ENCODE data around the gene IDH2. TPM values are rescaled to one million over a fixed set of nuclear protein-coding genes. Genes with fewer than 3 reads are reported as not detected.
"Not testable (repeated sequence)": the region's sequence is repeated elsewhere in the genome, so short reads cannot be mapped to it uniquely, and the experiment has no call there.

Gene IDH2
- total RNA-seq, 1 donor from 2014 or later, result 321 TPM

- no peak for DNase-seq
Observed at GRCh38 chr15:90083954-90084607, 18.2 kb downstream of the IDH2 start.

DNA sequence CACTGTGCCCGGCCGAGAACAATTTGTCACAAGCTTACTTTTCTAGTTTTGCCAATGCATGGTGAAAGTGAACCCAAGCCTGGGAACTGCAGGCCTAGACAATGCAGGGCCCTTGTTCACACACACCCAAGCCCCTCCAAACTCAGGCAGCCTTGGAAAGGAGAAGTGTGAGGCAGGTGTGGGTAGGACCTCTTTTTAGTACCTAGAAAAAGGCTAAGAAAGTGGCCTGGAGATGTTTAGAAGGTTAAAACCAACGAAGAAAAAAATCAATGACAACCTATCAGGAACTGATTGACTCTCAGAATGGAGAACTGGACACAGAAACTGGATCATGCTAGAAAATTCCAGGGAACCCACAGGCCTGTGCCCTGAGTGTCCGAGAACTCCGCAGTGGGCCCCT, 18.8 kb downstream of the IDH2 start:
- DNase-seq, result no peak

DNA sequence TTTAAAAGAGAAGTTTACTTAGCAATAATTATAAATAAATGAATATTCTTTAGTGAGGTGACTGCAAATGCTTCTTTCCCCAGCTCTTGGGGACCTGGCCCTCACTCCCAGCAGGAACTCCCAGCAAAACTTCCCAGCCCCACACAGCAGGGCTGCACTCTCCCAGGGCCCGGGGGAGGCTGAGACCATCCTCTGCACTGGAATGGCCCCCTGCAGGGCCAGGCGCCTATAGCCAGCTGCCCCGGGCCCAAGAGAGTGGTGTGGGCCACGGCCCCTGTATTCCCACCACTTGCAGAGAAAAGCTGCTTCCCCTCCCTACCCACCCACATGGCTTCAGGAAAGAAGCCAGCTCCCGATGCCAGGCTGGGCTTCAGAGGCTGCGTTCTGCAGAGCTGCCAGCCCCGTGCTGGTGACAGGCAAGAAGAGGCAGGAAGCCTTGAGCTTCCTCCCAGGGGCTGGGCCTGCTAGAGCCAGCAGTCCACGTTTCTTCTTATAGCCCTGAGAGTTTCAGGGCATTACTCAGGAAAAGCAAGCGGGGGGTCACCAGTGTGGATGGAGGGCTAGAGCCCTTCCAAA, 20.0 kb downstream of the IDH2 start:
- DNase-seq, result no peak

DNA sequence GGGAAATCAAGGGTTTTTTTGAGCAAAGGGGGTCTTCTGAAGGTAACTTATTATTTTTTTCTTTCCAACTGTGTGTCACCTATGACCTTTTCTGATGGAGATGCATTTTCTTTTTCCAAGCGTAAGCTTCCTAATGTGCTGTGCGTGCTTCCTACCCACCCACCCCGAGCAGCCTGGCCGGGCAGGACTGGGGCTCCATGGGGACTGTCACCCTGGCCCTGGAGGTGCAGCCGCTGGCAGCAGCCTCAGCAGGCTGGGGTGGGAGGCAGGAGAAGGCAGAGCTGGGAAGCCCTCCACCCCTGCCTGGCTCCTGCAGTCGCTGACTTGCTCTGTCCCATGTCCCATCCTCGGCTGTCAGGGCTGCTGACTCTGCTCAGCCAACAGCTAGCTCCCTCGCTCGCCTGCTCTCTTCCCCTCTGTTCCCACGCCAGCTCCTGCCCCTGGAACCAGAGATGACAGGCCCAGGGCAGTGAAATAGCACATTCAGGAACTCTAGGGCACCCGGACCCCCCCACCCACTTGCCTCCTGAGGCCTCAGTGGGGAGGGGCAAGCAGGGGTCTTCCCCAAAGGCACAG, 21.4 kb downstream of the IDH2 start:
- DNase-seq, result no peak

DNA sequence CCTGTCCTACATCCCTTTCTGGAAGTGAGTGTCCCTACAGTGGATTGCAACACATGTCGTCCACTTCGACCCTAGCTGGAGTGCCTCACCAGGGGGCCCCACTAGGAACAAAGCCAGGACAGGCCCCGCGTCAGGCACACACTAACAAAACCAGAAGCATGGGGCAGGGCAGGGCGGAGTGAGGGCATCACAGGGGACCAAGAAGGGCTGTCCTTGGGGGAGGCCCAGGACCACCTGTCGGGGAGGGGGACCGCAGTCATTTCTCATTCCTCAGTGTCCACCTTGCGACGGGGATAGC, 21.9 kb downstream of the IDH2 start:
- no peak for DNase-seq

DNA sequence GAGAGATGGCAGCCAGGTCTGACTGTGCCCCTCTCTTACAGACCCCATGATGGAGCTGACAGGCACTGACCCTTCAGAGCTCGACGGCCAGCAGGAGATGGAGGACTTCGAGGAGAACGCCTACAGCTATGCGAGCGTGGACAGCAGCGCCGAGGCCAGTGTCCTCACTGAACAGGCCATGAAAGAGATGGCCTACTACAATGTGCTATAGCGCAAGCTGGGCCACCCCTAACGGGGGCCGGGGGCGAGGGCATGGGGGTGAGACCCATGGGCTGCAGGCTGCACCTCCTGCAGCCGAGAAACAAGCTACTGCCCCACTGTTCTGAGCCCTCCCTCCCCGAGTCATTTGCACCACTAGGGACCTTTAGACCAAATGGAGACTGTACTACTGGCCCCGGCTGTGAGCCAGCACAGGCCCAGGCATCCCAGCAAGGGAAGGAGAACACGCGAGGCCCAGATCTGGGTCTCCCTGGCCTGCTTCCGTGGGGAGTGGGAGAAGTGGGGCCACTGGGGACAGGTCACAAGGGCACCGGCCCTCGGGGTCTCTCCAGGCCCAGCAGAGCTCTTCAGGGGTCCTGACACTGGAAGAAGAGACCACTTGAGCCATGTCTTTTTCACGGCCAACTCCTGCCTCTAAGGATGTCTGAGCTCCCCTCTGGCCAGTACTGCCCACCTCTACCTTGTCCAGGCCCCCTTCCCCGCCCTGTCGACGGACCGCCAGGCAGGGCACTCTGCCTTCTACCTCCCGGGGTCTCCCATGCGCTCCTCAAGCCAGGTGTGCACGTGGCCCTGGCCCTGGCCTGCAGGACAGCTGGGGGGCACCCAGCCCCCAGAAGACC, 22.4 kb downstream of the IDH2 start:
- no peak for DNase-seq

GRCh38 chr15:90078965-90079364, 23.3 kb downstream of the IDH2 start:
- DNase-seq, result no peak

DNA sequence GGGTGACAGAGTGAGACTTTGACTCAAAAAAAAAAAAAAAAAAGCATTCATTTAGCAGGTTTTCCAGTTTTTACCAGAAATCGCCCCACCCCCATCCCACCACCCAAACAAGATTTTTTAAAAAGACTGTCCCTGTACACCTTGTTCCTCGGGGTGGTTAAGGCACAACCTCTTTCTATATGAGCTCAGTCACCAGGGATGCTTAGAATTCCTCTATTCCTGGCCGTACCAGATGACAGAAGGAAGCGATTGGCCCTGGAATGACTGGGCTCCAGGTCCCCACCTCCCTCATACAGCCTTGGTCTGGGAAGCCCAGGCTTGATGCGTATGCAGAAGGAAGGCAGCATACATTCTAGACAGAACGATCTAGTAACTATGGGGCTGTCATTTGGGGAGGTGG, 25.6 kb downstream of the IDH2 start:
- DNase-seq, result no peak

GRCh38 chr15:90075420-90076289, 26.6 kb downstream of the IDH2 start:
- DNase-seq, result peak; percentile 67

DNA sequence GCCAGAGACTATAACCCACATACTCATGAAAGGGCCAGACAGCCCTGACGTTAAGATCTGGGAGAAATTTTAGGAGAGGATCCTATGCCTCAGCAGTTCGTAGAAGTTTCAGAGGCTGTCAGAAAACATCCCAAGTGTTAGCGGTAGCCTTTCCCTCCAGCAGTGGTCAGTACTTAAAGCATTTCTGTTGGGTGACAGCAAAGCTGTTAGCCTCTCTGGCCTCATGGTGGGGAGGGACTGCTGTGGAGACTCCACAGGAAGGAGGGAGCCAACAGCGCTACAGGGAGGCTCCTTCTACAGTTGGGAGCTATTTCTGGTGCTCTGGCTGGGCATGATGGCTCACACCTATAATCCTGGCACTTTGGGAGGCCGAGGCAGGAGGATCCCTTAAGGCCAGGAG, 27.4 kb downstream of the IDH2 start:
- DNase-seq, result no peak

DNA sequence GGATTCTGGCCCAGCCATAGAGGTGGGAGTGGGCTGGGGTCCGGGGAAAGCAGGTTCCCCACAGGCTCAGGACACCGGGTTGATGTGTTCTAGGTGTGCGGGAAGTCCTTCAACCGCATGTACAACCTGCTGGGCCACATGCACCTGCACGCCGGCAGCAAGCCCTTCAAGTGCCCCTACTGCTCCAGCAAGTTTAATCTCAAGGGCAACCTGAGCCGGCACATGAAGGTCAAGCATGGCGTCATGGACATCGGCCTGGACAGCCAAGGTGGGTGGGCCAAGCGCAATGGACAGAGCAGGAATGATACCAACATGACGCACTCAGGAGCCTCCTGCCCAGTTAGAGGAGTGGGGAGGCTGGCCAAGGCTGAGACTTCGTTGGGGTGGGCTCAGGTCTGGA, 28.2 kb downstream of the IDH2 start:
- no peak for DNase-seq

GRCh38 chr15:90072978-90073640, 29.2 kb downstream of the IDH2 start:
- no peak for DNase-seq

DNA sequence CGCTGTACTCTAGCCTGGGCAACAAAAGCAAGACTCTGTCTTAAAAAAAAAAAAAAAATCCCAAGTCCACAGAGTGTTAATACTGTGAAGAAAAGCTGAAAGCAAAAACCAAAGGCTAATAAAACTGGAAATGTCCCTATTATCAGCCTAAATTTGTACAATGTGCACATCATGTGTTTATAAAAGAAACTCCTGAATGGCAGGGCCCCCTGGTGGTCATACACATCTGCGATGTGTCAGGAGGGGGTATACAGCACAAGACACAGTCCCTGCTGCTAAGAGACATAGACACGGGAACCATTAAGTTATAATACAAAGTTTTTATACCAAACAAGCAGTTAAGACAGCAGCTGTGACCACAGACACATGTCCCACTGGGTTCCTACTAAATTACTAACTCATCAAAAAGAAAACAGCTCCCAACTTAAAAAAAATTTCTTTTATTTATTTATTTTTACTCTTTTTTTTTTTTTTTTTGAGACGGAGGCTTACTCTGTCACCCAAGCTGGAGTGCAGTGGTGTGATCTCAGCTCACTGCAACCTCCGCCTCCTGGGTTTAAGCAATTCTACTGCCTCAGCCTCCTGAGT, 31.0 kb downstream of the IDH2 start:
- DNase-seq, result peak; percentile 91

- DNase-seq, result not testable (repeated sequence)
Observed at GRCh38 chr15:90070623-90071022, 31.6 kb downstream of the IDH2 start.

- DNase-seq, result no peak
Observed at GRCh38 chr15:90067953-90068606, 34.2 kb downstream of the IDH2 start.

- DNase-seq, result no peak
Observed at GRCh38 chr15:90067181-90067952, 34.9 kb downstream of the IDH2 start.

GRCh38 chr15:90065682-90066049, 36.6 kb downstream of the IDH2 start:
- no peak for DNase-seq

- DNase-seq, result no peak
Observed at GRCh38 chr15:90064911-90065681, 37.2 kb downstream of the IDH2 start.

GRCh38 chr15:90063770-90064247, 38.5 kb downstream of the IDH2 start:
- no peak for DNase-seq

All from tongue (tissue), 2 donors.